ENCODE measurements around the gene AGBL3. TPM values are rescaled to one million over a fixed set of nuclear protein-coding genes. Genes with fewer than 3 reads are reported as not detected.
A peak's percentile ranks its signal among the peaks of the same experiment; 100 is the strongest.

Gene AGBL3
- total and polyA plus RNA-seq, 7 donors, result 0.51 to 3.5 (median 1.3) TPM

GRCh38 chr7:134943785-134944400 lies 42.4 kb upstream of the AGBL3 start:
- no peak for ATAC-seq
- peak; percentile 32 for TF ChIP-seq CTCF (IDR thresholded peaks at IDR 0.05)
- 47 to 59% (median 49%) methylated on average over 3 of the region's 3 CpGs for WGBS, 3 donors

GRCh38 chr7:134945691-134946090 lies 40.6 kb upstream of the AGBL3 start:
- Histone ChIP-seq H3K4me3 (no peak overlapping the region), H3K4me1 (no peaks in the 10 kb centered on the region), H3K36me3 (ENCODE audit: insufficient read depth in 1 of 2, low read depth in 1 of 2) (peaks cover 0 to 19% of the 10 kb centered on the region in 2 donors), H3K27me3 (ENCODE audit: insufficient read depth in 3 of 3, low read length in 2 of 3) (no peaks in the 10 kb centered on the region), H3K27ac (no peak overlapping the region), H3K9me3 (no peaks in the 10 kb centered on the region)
- no peak for TF ChIP-seq CTCF (IDR thresholded peaks at IDR 0.05)
- 77 to 91% (median 83%) methylated on average over 3 of the region's 3 CpGs for WGBS, 3 donors
- DNase-seq (no peak), ATAC-seq (no peak)
- intact Hi-C loops (cut with DNase I), result no loop called here

More at GRCh38 chr7:134943785-134944400, 42.4 kb upstream of the AGBL3 start:
- H3K27ac ChIP-seq, result no peak overlapping the region
- no peak for DNase-seq
- no peak overlapping the region for H3K4me3 ChIP-seq
- no peaks in the 10 kb centered on the region for H3K27me3 ChIP-seq (ENCODE audit: insufficient read depth in 3 of 3, low read length in 2 of 3)
- intact Hi-C loops (cut with DNase I), result no loop called here
- H3K36me3 ChIP-seq (ENCODE audit: insufficient read depth in 1 of 2, low read depth in 1 of 2), result peaks cover 0 to 4% of the 10 kb centered on the region in 2 donors
- no peaks in the 10 kb centered on the region for H3K4me1 ChIP-seq
- no peaks in the 10 kb centered on the region for H3K9me3 ChIP-seq

GRCh38 chr7:134946260-134946659 lies 40.0 kb upstream of the AGBL3 start:
- no peak overlapping the region for H3K27ac ChIP-seq
- no peaks in the 10 kb centered on the region for H3K27me3 ChIP-seq (ENCODE audit: insufficient read depth in 3 of 3, low read length in 2 of 3)
- H3K36me3 ChIP-seq (ENCODE audit: insufficient read depth in 1 of 2, low read depth in 1 of 2), result peaks cover 0 to 19% of the 10 kb centered on the region in 2 donors
- no peak for TF ChIP-seq CTCF (IDR thresholded peaks at IDR 0.05)
- H3K4me3 ChIP-seq, result no peak overlapping the region
- ATAC-seq (no peak), DNase-seq (no peak)
- intact Hi-C loops (cut with DNase I), result no loop called here
- H3K4me1 ChIP-seq, result no peaks in the 10 kb centered on the region
- H3K9me3 ChIP-seq, result no peaks in the 10 kb centered on the region
- WGBS, 3 donors, result 88 to 93% (median 93%) methylated on average over 2 of the region's 2 CpGs

- ATAC-seq (no peak), DNase-seq (no peak)
- intact Hi-C loops (cut with DNase I), result no loop called here
- H3K4me3 ChIP-seq, result no peak overlapping the region
- WGBS, 3 donors, result 93 to 95% (median 95%) methylated on average over 17 of the region's 17 CpGs
- H3K36me3 ChIP-seq (ENCODE audit: insufficient read depth in 1 of 2, low read depth in 1 of 2), result peaks cover 0 to 25% of the 10 kb centered on the region in 2 donors
- no peaks in the 10 kb centered on the region for H3K27me3 ChIP-seq (ENCODE audit: insufficient read depth in 3 of 3, low read length in 2 of 3)
- H3K27ac ChIP-seq, result no peak overlapping the region
- no peak for TF ChIP-seq CTCF (IDR thresholded peaks at IDR 0.05)
- no peaks in the 10 kb centered on the region for H3K9me3 ChIP-seq
- H3K4me1 ChIP-seq, result no peaks in the 10 kb centered on the region
Observed at GRCh38 chr7:134947329-134947728, 39.0 kb upstream of the AGBL3 start.

GRCh38 chr7:134947831-134948230 lies 38.5 kb upstream of the AGBL3 start:
- ATAC-seq (no peak), DNase-seq (no peak)
- TF ChIP-seq CTCF (IDR thresholded peaks at IDR 0.05), result no peak
- peaks cover 0 to 26% of the 10 kb centered on the region in 2 donors for H3K36me3 ChIP-seq (ENCODE audit: insufficient read depth in 1 of 2, low read depth in 1 of 2)
- WGBS, 3 donors, result 96 to 100% (median 97%) methylated on average over 1 of the region's 1 CpG
- H3K27me3 ChIP-seq (ENCODE audit: insufficient read depth in 3 of 3, low read length in 2 of 3), result no peaks in the 10 kb centered on the region
- no peak overlapping the region for H3K4me3 ChIP-seq
- H3K27ac ChIP-seq, result no peak overlapping the region
- no peaks in the 10 kb centered on the region for H3K9me3 ChIP-seq
- intact Hi-C loops (cut with DNase I), result no loop called here
- H3K4me1 ChIP-seq, result no peaks in the 10 kb centered on the region
